H1 (cell line): ENCODE measurements around the gene OR52N5. TPM values are rescaled to one million over a fixed set of nuclear protein-coding genes. Genes with fewer than 3 reads are reported as not detected.

Experiments used
- CTCF ChIA-PET: fragments of 300-600 bp; sonication (Branson Sonifier 250); formaldehyde crosslinking; loops from one replicate; lab custom pipeline; 2021; ENCODE audit not compliant: partially characterized antibody; lab: Charles Lee
- POLR2A ChIA-PET: fragments of 300-600 bp; sonication (Branson Sonifier 250); formaldehyde crosslinking; loops from one replicate; lab custom pipeline; 2021; ENCODE audit warnings: inconsistent platforms; ENCODE audit not compliant: partially characterized antibody; lab: Charles Lee
- DNase-seq, 2 experiments: peaks; one replicate each; pipeline versions ENCODE4 v3.0.0 to v3.0.0-alpha.2; 2010 to 2022; ENCODE audit warnings: low spot score in 2 of 2, low read depth in 1 of 2, mixed read lengths in 1 of 2
- FAIRE-seq: peaks from 2 replicates; lab custom pipeline; 2011; peaks lifted over from hg19 to GRCh38; lab: Jason Lieb, UNC
- H2AFZ ChIP-seq: 2 replicates; pipeline ENCODE4 v1.8.1; 2012; ENCODE audit warnings: low read length, inconsistent platforms
- H2AK5ac ChIP-seq: 2 replicates; pipeline ENCODE4 v1.6.1; 2013; ENCODE audit warnings: low read depth, low read length
- H2BK120ac ChIP-seq: replicated peaks from 2 replicates; pipeline ENCODE3; 2013; ENCODE audit warnings: low read depth, low read length, inconsistent platforms
- H2BK12ac ChIP-seq: 2 replicates; pipeline ENCODE4 v1.6.1; 2013; ENCODE audit warnings: low read depth, low read length
- H2BK15ac ChIP-seq: 2 replicates; pipeline ENCODE4 v1.6.1; 2013; ENCODE audit warnings: low read length
- H2BK20ac ChIP-seq: 2 replicates; pipeline ENCODE4 v1.6.1; 2013; ENCODE audit warnings: low read length
- H2BK5ac ChIP-seq: 2 replicates; pipeline ENCODE4 v1.6.1; 2013; ENCODE audit warnings: low read depth, low read length
- H3K14ac ChIP-seq: 2 replicates; pipeline ENCODE4 v1.6.1; 2013; ENCODE audit warnings: inconsistent platforms; ENCODE audit not compliant: insufficient read length
- H3K18ac ChIP-seq: 2 replicates; pipeline ENCODE4 v1.6.1; 2013; ENCODE audit warnings: low read length; ENCODE audit errors: extremely low read depth
- H3K23ac ChIP-seq: 2 replicates; pipeline ENCODE4 v1.6.1; 2013; ENCODE audit warnings: inconsistent platforms; ENCODE audit not compliant: insufficient read length
- H3K23me2 ChIP-seq: 2 replicates; pipeline ENCODE4 v1.6.1; 2013; ENCODE audit warnings: low read depth, low read length
- H3K27ac ChIP-seq: 2 replicates; pipeline ENCODE4 v1.6.1; 2011; ENCODE audit warnings: low read depth, low read length, inconsistent platforms
- H3K27me3 ChIP-seq, 4 experiments: replicated peaks in 1 of 4; 1 replicate in 1 of 4; 2 replicates in 3 of 4; pipeline versions ENCODE4 v1.6.1 to v1.8.1; 2011 to 2013; ENCODE audit warnings: low read length in 3 of 4, mild to moderate bottlenecking in 3 of 4, inconsistent platforms in 2 of 4, mixed read lengths in 2 of 4, moderate library complexity in 1 of 4; ENCODE audit not compliant: control insufficient read depth in 3 of 4, insufficient read depth in 3 of 4; ENCODE audit errors: extremely low read depth in 1 of 4
- H3K36me3 ChIP-seq, 4 experiments: 2 replicates each; pipeline versions ENCODE4 v1.6.1 to v1.8.1; 2011 to 2013; ENCODE audit warnings: mild to moderate bottlenecking in 4 of 4, low read length in 3 of 4, moderate library complexity in 2 of 4, control low read depth in 1 of 4, inconsistent platforms in 1 of 4; ENCODE audit not compliant: insufficient read depth in 4 of 4, control insufficient read depth in 2 of 4
- H3K4ac ChIP-seq: replicated peaks from 2 replicates; pipeline ENCODE3; 2013; ENCODE audit warnings: low read length, low read depth, mixed read lengths, inconsistent platforms; ENCODE audit not compliant: insufficient read length
- H3K4me1 ChIP-seq, 4 experiments: replicated peaks in 1 of 4; 1 replicate in 1 of 4; 2 replicates in 3 of 4; pipeline versions ENCODE4 v1.6.1 to v1.8.1; 2011 to 2013; ENCODE audit warnings: low read length in 3 of 4, inconsistent platforms in 2 of 4, mixed read lengths in 1 of 4; ENCODE audit not compliant: insufficient read depth in 4 of 4, control insufficient read depth in 3 of 4
- H3K4me2 ChIP-seq, 2 experiments: 2 replicates each; pipeline versions ENCODE4 v1.6.1 to v1.8.1; 2011 to 2013; ENCODE audit warnings: low read depth in 2 of 2, low read length in 2 of 2, control low read depth in 1 of 2, inconsistent platforms in 1 of 2, mild to moderate bottlenecking in 1 of 2; ENCODE audit not compliant: insufficient read depth in 1 of 2
- H3K4me3 ChIP-seq, 4 experiments: fragments of 200-600, 300-600 bp in 1 of 4; sonication (generic), shearing (Covaris generic), sonication (Bioruptor Twin) in 1 of 4; 2 replicates each; pipeline versions ENCODE4 v1.5.1 to v1.8.1; 2011 to 2016; ENCODE audit warnings: low read length in 4 of 4, low read depth in 3 of 4, control low read depth in 2 of 4, inconsistent platforms in 2 of 4, mild to moderate bottlenecking in 2 of 4, mixed read lengths in 1 of 4, moderate library complexity in 1 of 4; ENCODE audit not compliant: insufficient read depth in 2 of 4; ENCODE audit errors: extremely low read depth in 1 of 4
- H3K56ac ChIP-seq: replicated peaks from 2 replicates; pipeline ENCODE3; 2013; ENCODE audit warnings: low read depth, mild to moderate bottlenecking, mixed read lengths, low read length, inconsistent platforms; ENCODE audit not compliant: insufficient read length
- H3K79me1 ChIP-seq: 2 replicates; pipeline ENCODE4 v1.6.1; 2013; ENCODE audit warnings: low read depth, low read length, control low read depth
- H3K79me2 ChIP-seq, 2 experiments: 2 replicates each; pipeline versions ENCODE4 v1.6.1 to v1.8.1; 2012 to 2013; ENCODE audit warnings: low read length in 2 of 2, mild to moderate bottlenecking in 2 of 2, inconsistent platforms in 1 of 2; ENCODE audit not compliant: insufficient read depth in 2 of 2, control insufficient read depth in 1 of 2
- H3K9ac ChIP-seq, 4 experiments: replicated peaks in 1 of 4; 1 replicate in 1 of 4; 2 replicates in 3 of 4; pipeline versions ENCODE4 v1.6.1 to v1.8.1; 2011 to 2013; ENCODE audit warnings: low read depth in 3 of 4, low read length in 3 of 4, control low read depth in 2 of 4, mild to moderate bottlenecking in 2 of 4, moderate library complexity in 2 of 4, inconsistent platforms in 1 of 4; ENCODE audit errors: extremely low read depth in 1 of 4
- H3K9me3 ChIP-seq, 2 experiments: 2 replicates each; pipeline versions ENCODE4 v1.6.1 to v1.8.1; 2012 to 2013; ENCODE audit warnings: mild to moderate bottlenecking in 2 of 2, moderate library complexity in 2 of 2, control low read depth in 1 of 2, inconsistent platforms in 1 of 2, low read depth in 1 of 2, low read length in 1 of 2, mixed read lengths in 1 of 2; ENCODE audit not compliant: insufficient read depth in 2 of 2
- H4K20me1 ChIP-seq, 2 experiments: replicated peaks in 1 of 2; 2 replicates each; pipeline versions ENCODE3 to v1.8.1; 2011 to 2013; ENCODE audit warnings: inconsistent platforms in 2 of 2, low read length in 2 of 2, mild to moderate bottlenecking in 1 of 2; ENCODE audit not compliant: insufficient read depth in 2 of 2, control insufficient read depth in 1 of 2
- H4K5ac ChIP-seq: 2 replicates; pipeline ENCODE4 v1.6.1; 2013; ENCODE audit warnings: low read length, low read depth, mixed read lengths, inconsistent platforms; ENCODE audit not compliant: insufficient read length
- H4K8ac ChIP-seq: 2 replicates; pipeline ENCODE4 v1.8.0; 2013; ENCODE audit warnings: mild to moderate bottlenecking, moderate library complexity, low read length, inconsistent platforms; ENCODE audit not compliant: insufficient read depth; ENCODE audit errors: extremely low read depth
- H4K91ac ChIP-seq: replicated peaks from 2 replicates; pipeline ENCODE3; 2013; ENCODE audit warnings: low read length, mixed read lengths, inconsistent platforms; ENCODE audit not compliant: insufficient read length
- CTBP2 ChIP-seq: IDR thresholded peaks from 2 replicates; pipeline ENCODE4 v1.7.0; 2011; ENCODE audit warnings: borderline replicate concordance, mild to moderate bottlenecking, moderate library complexity, mixed read lengths, low read length; ENCODE audit not compliant: insufficient read depth, insufficient read length
- GABPA ChIP-seq: IDR thresholded peaks from 2 replicates; pipeline ENCODE4 v1.6.1; 2011; ENCODE audit warnings: mild to moderate bottlenecking, low read length, moderate library complexity, borderline replicate concordance; ENCODE audit not compliant: insufficient read depth
- POLR2AphosphoS5 ChIP-seq: IDR thresholded peaks from 2 replicates; pipeline ENCODE4 v1.6.1; 2011; ENCODE audit warnings: low read depth, low read length
- SAP30 ChIP-seq: fragments of 300-600 bp; sonication (generic); IDR thresholded peaks from 2 replicates; pipeline ENCODE4 v1.7.1; 2012; ENCODE audit warnings: low read length, moderate library complexity, mild to moderate bottlenecking, inconsistent platforms; ENCODE audit not compliant: insufficient read depth, insufficient replicate concordance
- SP1 ChIP-seq: IDR thresholded peaks from 2 replicates; pipeline ENCODE4 v1.6.1; 2011; ENCODE audit warnings: low read depth, low read length
- polyA plus RNA-seq, 7 experiments: library from polyadenylated mRNA; depleted of rRNA in 3 of 7; stranded (reverse) in 5 of 7; unstranded in 2 of 7; fragments of >200 nt in 5 of 7; fragments of 200-250 nt in 2 of 7; gene quantifications; 1 replicate in 5 of 7; 2 replicates in 1 of 7; 4 replicates in 1 of 7; pipeline versions ENCODE4 v1.2.1 to v1.2.3, GENCODE V29; 2011 to 2013; ENCODE audit warnings: missing spikeins in 2 of 7, mixed read lengths in 2 of 7
- total RNA-seq: library from RNA; stranded (reverse); fragmentation: NEBNext Ultra II Directional; extraction: Animal tissue kit (Norgen Biotek cat#: 25700); gene quantifications from 2 replicates; pipeline ENCODE4 v1.2.1, GENCODE V29; 2021

Gene OR52N5
- total and polyA plus RNA-seq, 2 of the 8 experiments (the other 6 are each of a cell fraction or from before 2014, with no cell fraction given), result 0.12 TPM; not detected in 1

DNA sequence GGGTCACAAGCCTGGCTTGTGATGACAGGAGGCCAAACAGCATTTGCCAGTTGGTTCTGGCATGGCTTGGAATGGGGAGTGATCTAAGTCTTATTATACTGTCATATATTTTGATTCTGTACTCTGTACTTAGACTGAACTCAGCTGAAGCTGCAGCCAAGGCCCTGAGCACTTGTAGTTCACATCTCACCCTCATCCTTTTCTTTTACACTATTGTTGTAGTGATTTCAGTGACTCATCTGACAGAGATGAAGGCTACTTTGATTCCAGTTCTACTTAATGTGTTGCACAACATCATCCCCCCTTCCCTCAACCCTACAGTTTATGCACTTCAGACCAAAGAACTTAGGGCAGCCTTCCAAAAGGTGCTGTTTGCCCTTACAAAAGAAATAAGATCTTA, 46.1 kb downstream of the OR52N5 start:
- Histone ChIP-seq H3K36me3 (no peaks in the 10 kb centered on the region), H3K79me1 (no peaks in the 10 kb centered on the region), H3K4ac (no peak overlapping the region), H2BK120ac (no peak overlapping the region), H3K23me2 (no peaks in the 10 kb centered on the region), H3K9me3 (no peaks in the 10 kb centered on the region), H4K5ac (no peak overlapping the region), H3K23ac (no peak overlapping the region), H3K56ac (no peak overlapping the region), H2AK5ac (no peak overlapping the region), H3K14ac (no peak overlapping the region), H2BK12ac (no peak overlapping the region), H3K79me2 (no peaks in the 10 kb centered on the region), H4K20me1 (no peaks in the 10 kb centered on the region), H4K91ac (no peak overlapping the region), H3K27ac (no peak overlapping the region), H3K4me1 (no peaks in the 10 kb centered on the region), H2BK15ac (no peak overlapping the region), H3K4me3 (no peak overlapping the region), H4K8ac (no peak overlapping the region), H3K27me3 (no peaks in the 10 kb centered on the region), H2BK20ac (no peak overlapping the region), H3K9ac (no peak overlapping the region), H3K18ac (no peak overlapping the region), H3K4me2 (no peak overlapping the region), H2AFZ (no peak overlapping the region), H2BK5ac (no peak overlapping the region)
- CTCF ChIA-PET, result interaction anchor here (1.0 kb wide), 1 partner anchor 52 kb away, joined by 3 read pairs; no protein-coding TSS in a partner anchor
- no peak for TF ChIP-seq POLR2AphosphoS5
- no peak for TF ChIP-seq GABPA
- TF ChIP-seq SAP30, result no peak
- no peak for TF ChIP-seq SP1
- no peak for TF ChIP-seq CTBP2
- POLR2A ChIA-PET, result no interaction called here
- DNase-seq (no peak), FAIRE-seq (no peak)
